SK-N-DZ (cell line): ENCODE results near the gene CLDN8.
A peak's percentile ranks its signal among the peaks of the same experiment; 100 is the strongest.

Source experiments
- DNase-seq: peaks from one replicate; pipeline ENCODE4 v3.0.0-alpha.2; 2015; ENCODE audit warnings: low spot score

Gene CLDN8

GRCh38 chr21:30206551-30207251, 9.2 kb downstream of the CLDN8 start:
- no peak for DNase-seq

GRCh38 chr21:30200000-30200399, 15.9 kb downstream of the CLDN8 start:
- DNase-seq = no peak

- peak; percentile 15 for DNase-seq
These were observed 21.1 kb downstream of the CLDN8 start for GRCh38 chr21:30194701-30195299.

GRCh38 chr21:30193201-30193600, 22.7 kb downstream of the CLDN8 start:
- no peak for DNase-seq

GRCh38 chr21:30190554-30190953, 25.3 kb downstream of the CLDN8 start:
- no peak for DNase-seq

- no peak for DNase-seq
These were observed 26.1 kb downstream of the CLDN8 start for GRCh38 chr21:30189773-30190172.

- no peak for DNase-seq
These were observed 29.7 kb downstream of the CLDN8 start for GRCh38 chr21:30186242-30186641.

GRCh38 chr21:30168086-30168485, 47.8 kb downstream of the CLDN8 start:
- no peak for DNase-seq

GRCh38 chr21:30166705-30167104, 49.2 kb downstream of the CLDN8 start, which contains the start of gene CLDN17:
TSS of gene CLDN17 (minus strand) at chr21:30166805. CDS start at chr21:30166617, 188 bp downstream.
- no peak for DNase-seq

GRCh38 chr21:30166171-30166570, 49.7 kb downstream of the CLDN8 start:
- no peak for DNase-seq

GRCh38 chr21:30164796-30165195, 51.1 kb downstream of the CLDN8 start:
- DNase-seq = no peak
